Activated CD8-positive, alpha-beta memory T cell treated with anti-CD3 and anti-CD28 coated beads for 48 hours (primary cell): Measurements from ENCODE around the gene TBL1X.
A peak's percentile ranks its signal among the peaks of the same experiment; 100 is the strongest.

ENCODE experiments used
- DNase-seq, 3 experiments: peaks; one replicate each; pipeline ENCODE4 v3.0.0-alpha.2; 2020; ENCODE audit warnings: low read depth in 2 of 3, low spot score in 2 of 3

TBL1X gene

DNA sequence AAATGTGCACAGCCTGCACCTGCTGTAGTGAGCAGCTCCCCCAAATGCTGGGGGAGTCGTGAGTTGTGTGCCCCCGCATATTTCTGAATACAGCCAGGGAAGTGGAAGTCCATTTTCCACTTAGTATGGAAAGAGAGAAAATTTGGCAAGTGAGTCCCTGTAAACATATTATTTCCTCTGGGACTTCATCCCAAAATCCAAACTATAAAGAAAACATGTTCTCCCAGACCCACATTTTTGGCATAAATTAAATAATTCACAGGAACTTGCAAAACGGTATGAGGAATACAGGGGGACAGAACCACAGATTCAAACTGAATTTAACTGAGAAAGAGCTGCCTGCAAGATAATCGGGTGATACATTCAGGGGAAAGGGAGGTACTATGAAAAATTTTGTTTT is 193.6 kb downstream of the TBL1X start:
- no peak for DNase-seq

DNA sequence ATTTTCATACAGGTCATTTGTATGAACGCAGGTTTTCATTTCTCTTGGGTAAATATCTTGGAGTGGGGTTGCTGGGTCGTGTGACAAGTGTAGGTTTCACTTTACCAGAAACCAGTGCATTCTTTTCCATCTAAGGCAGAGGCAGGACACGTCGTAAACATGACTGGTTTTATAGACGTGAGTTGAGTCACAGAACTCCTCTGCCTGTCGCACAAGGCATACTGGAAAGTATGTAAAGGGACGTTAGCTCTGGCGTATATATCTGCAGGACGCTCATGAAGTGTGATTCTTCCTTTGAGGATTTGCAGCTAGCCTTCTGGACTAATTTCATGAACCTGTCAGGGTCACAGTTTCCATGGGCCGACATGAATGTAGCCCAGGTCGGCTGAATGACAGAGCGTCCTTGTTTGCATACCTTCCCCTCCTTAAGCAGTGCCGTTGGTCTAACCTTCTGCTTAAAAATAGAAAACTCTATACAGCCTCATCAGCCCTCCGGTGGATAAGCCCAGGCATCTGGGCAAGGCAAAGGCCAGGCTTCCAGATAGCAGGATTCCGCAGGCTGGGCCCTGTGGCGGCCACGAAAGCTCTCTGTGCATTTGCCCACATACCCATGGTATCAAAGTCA is 194.8 kb downstream of the TBL1X start:
- DNase-seq = no peak

DNA sequence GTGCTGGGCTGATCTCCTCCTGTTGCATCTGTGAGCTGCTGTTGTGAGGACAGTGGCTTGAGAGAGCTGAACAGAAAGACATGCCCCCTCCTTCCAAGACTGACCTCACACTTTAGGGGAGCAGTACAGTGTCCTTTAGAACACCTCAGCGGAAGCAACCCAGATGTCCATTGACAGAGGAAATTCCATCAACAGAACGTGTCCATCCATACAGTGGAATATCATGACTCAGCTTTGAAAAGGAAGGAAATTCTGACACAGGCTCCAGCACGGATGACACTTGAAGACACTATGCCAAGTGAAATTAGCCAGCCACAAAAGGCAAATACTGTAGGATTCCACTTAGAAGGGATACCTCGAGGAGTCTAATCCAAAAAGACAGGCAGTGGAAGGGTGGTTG is 197.3 kb downstream of the TBL1X start:
- DNase-seq = no peak

DNA sequence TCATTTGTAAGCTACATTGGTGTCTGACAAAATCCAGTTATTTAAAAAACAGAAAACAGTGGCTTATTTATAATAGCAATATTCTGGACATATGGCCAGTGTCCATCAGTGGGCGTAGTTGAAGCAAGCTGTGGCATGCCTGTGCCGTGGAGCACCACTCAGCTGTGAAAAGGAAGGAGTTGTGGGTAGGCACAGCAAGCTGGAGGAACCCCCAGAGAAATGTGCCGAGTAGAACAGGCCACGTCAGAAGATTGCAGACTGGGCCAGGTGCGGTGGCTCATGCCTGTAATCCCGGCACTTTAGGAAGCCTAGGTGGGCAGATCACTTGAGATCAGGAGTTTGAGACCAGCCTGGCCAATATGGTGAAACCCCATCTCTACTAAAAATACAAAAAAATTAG is 198.4 kb downstream of the TBL1X start:
- no peak for DNase-seq

DNA sequence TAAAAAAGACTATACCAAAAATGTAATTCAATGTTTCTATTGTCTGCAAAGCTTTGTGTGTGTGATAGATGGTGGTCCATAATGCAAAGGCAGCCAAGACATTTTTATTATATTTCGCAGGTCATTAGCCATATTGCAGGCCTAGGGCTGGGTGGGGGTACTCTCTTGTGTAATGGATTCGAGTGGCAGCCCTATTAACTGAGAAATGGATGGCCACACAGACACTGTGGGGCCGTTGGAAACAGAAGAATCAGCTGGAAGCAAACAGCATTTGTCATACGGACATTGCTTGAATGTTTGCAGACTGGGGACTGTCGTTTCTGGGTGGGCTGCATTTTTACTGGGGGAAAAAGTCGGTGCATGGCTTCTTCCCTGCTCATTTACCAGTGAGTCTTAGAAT is 199.4 kb downstream of the TBL1X start:
- DNase-seq = no peak

DNA sequence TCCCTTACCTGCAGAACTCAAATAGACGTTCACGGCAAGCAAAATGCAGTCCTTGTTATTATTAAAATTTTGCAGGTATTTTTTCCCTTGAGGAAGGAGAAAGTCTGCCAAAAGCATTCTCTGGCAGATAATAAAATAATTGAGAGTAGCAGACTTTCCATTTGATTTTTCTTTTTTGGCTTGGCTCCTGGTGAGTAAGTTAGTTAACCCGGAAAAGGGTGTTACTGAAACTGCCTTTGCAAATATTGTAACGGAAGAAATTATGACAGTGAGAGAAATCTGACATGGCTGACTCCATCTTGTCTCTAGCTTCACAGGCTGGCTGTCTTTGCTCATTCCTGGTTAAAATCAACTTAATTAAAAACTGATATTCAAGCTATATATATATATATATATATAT is 200.3 kb downstream of the TBL1X start:
- no peak for DNase-seq

DNA sequence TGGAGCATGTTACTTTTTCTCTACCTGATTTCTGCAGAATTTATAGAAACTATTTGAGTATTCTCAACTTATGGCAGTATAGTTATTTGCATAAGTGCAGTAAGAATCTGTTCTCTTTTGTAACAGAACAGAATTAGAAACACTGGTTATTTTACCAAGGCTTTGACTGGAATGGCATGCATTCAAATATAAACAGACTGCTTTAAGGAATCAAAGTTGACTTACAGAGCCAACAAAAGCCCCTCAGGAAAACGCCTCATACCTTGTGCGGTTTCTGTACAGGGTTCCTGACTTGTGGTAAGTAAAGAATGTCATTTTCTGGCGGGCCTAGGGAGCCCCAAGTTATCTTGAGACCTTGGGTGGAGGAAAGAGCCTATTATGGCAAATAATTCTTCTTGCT is 203.7 kb downstream of the TBL1X start:
- no peak for DNase-seq

DNA sequence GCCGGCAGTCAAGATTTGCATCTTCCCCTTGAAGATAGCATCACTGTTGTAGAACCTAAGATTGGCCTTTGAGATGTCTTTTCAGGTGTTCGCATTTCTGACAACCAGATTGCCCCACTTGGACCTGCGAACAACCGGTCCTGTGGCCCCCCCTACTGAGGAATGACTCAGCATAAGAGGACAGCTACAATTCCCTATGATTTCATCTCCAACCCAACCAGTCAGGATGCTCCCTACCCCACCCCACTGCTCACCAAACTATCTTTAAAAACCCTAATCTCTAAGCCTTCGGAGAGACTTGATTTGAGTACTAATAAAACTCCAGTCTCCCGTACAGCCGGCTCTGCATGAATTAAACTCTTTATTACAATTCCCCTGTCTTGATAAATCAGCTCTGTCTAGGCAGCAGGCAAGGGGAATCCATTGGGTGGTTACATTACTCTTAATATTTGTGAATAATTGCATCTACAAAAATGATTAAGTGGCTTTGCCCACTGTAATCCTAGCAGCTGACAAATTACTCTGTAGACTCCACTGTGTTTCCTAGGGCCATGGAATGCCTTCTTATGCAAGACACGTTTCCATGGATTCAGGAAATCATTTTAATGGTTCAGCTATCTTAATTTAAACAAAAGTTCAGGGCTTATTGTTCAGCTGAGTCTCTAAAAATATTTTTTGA is 205.4 kb downstream of the TBL1X start:
- DNase-seq = no peak

DNA sequence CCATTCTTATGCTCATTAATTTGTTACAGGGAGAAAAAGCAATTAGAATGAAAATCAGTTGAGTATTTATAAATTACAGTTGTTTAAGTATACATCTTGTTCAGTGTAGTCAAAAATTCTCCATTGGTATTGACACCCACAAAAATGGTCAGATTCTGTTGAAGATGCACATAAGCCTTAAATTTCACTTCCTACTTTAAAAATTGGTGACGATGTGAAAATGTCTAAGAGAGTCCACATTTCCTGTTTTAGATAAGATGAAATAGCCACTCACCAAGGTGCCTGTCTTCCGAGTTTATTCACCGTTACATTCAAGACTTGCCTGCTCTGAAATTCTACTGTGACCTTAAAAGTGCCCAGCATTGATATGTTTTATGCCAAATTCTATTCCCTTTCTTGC is 207.1 kb downstream of the TBL1X start:
- no peak for DNase-seq

DNA sequence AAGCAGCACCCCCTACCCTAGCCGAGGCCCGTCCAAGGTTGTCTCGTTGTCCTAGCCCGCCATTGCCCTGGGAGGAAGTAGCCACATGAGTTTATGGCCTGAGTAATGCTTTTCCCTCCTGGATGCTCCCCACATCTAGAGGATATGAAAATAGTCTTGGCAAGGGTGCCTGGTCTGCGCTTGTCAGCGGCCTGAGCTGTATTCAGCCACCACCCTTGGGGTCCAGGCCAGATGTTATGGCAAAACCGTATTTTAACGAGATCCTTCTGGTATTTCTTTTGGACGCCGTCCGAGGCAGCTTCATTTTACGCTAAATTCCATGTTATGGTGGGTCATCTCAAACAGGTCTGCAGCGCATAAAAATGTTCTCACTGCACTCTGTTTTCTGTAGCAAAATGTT is 211.4 kb downstream of the TBL1X start:
- no peak for DNase-seq

DNA sequence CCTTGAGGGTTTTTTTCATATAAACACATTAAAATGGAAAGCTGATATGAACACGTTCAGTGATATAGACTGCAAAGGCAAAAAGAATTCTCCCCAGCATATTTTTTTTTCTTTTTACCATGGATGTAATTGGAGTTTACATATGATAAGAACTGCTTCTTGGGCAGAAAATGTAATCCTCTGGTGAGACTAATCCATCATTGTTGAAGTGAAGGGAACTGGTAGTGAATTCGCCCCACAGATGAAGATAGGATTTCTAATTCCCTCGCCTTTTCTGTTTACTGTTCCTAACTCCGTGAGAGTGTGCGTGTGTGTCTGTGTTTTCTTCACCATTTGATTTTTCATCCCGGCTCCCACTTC is 211.9 kb downstream of the TBL1X start:
- no peak for DNase-seq

DNA sequence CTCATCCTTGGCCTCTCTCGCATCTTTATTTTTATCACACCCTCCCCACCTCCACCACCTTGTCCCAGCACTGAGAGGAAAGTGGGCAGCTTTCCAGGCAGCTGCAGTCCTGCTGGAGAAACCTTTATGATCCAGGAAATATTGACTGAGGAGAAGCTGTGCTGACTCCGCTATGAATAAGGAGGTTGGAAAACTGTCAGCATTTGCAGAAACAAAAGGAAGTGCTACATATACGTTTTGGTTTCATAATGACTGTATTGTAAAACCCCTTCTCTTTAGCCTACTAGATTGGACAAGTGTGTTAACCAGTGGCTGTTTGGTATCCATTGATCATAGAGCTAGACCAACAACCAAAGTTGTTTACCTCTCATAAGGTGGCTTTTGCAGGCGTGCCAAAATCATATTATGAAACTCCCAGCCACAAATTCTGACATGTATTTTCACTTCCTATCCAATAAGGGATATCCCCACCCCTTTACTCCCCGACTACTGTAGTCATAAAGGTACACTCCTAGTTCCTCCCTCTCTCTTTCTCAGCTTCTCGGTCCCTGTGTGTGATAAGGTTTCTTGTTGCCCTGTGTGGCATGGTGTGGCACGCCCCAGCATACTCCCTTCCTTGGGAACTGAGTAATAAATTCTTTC is 212.4 kb downstream of the TBL1X start:
- DNase-seq = peak in 1 of 3 experiments; percentile 2

DNA sequence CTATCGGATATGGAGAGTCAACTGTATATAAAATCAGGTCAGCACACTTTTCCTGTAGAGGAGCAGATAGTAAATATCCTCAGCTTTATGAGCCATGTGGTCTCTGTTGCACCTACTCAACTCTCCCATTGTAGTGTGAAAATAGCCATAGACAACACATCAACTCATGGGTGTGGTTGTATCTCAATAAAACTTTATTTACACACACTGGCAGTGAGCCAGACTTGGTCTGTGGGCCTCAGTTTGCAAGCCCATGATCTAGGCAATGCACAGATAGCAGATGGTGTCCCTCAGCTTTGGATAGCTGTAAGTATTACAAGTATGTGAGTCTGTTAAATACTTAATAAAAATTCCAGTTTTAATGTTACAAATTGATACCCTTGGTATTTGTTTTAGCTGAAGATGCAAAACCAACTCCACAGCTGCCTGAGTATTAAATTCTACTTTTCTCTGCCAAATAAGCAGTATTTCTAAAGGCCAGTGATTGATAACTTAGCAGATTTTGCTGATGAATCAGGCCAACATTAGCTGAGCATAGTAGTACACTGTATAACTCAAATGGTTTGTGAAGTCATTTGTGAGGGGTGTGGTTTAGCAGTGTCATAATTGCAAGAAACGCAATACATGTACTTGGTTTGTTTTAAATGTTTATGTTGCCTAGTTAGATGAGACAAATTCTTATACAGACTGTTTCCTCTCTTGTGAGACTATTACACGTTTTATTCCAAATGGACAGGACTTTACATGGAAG is 213.5 kb downstream of the TBL1X start:
- DNase-seq = no peak

DNA sequence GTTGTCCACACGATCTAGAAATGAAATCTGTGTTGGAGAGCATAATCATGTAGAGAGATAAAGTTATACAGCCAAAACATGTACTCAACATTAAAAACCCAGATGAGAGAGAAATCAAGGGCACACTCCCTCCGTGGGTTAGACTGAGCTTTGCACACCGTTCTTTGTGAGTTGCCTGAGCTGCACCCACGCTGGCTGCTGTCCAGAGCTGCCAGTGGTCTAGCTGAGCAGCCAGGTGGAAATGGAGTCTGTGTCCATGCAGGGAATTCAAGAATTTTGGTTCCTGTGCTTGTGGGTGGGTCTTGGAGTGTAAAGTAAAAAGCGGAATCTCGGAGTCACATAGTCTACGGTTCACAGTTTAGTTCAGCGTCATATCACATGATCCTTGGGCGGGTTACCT is 216.2 kb downstream of the TBL1X start:
- no peak for DNase-seq

DNA sequence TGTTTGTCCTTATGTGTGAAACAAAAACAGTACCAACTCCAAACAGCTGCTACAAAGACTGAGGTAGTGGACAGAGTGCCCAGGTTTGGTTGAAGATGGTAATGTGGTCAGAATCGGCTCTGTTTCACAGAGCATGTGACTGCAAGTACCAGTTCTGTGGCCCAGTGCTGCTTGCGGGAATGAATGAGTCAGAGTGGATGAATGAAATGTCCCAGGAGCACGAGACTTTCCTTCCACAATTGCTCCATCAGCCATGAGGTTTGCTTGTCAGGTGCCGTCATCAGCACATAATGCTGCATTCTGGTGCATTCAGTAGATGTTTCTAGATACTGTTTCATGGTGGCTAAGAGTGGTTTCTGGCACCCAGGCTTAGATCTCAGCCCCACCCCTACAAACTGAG is 216.6 kb downstream of the TBL1X start:
- no peak for DNase-seq

DNA sequence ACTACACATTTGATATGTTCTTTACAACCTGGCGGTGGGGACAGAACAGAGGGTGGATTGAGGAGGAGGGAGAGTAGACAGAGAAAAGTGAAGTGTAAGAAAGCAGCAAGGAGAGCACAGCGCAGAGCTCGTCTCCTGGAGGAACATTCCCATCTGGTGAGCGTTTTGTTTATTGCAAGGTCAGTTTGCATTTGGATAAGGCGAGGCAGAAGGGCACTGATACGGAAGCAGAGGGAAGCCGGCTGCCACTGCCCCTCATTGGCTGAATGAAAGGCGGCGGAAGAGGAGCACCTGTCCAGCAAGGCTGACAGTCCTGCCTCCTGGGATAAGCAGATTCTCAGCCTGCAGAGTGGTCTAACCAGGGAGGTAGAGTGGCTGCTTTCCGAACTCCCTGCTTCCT is 217.6 kb downstream of the TBL1X start:
- no peak for DNase-seq

DNA sequence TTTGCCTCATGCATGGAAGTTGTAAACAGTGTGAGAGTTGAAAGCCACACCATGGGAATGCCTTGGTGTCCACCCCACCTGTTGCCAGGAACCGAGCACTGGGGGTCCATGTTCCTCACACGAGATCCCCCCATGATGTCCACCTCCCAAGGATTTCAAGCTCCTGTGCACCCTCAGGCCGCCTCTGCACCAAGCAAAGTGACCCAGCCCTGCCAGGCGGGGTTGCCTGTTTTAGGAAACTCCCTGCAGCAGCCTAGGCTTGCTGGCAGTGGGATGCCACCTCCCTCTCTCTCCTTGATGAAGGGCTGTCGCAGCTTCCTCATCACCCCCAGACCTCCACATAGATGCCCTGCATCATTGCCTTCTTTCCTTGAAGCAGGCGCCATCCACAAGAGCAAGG is 218.0 kb downstream of the TBL1X start:
- no peak for DNase-seq

DNA sequence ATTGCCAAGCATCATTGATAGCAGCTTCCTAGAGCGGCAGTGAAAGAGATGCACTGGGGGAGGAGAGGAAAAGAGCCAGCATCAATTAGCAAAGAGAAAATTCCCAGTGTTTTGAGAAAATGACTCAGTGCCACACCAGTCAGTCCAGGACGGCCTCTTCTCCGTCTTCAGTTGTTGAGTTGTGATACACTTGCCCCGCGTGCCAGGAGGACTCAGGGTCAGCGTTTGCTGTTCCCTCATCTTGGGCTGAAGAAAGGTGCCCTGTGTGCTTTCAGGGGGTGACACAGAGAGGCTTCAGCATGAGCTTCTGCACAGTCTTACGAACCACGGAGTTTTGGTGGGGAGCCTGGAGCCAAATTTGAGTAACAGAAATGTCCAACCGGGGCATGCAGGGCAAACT is 218.5 kb downstream of the TBL1X start:
- DNase-seq = no peak

DNA sequence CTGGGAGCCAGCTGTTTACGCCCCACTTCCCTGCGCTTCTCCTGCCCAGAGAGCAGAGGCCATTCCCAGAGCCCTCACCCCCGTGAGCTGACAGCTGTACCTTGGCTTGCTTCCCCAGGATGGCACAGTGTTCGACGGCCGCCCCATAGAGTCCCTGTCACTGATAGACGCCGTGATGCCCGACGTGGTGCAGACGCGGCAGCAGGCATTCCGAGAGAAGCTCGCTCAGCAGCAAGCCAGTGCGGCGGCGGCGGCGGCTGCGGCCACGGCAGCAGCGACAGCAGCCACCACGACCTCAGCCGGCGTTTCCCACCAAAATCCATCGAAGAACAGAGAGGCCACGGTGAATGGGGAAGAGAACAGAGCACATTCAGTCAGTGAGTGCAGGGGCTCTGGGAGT is 223.0 kb downstream of the TBL1X start:
- DNase-seq = no peak

DNA sequence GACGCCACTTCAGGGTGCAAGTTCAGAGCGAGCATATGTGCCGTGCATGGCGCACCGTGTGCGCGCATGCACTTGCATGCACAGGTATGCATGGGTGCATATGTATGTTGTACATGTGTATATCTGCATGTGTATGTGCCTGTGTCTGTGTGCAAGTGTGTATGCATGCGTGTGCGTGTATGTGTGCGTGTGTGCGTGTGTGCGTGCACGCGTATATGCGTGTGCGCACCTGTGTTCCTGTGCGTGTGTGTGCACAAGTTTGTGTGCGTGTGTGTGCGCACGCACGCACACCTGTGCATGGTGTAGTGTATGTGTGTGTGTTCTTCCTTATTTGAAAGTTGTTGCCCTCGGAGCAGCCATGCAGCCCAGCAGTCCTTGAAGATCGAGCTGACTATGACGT is 224.0 kb downstream of the TBL1X start:
- DNase-seq = no peak

DNA sequence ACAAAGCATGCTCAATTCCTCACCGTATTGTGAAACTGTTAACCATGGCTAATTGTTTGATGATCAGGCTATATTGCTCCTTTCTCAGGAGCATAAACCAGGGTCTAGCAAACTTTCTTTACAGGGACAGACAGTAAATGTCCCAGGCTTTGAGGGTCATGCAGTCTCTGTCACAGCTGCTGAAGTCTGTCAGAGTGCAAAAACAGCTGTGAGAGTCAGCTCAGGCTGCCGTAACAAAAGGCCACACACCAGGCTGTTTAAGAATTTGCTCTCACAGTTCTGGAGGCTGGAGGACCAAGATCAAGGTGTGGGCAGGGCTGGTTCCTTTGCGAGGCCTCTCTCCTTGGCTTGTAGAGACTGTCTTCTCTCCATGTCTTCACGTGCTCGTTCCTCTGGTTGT is 225.2 kb downstream of the TBL1X start:
- no peak for DNase-seq

DNA sequence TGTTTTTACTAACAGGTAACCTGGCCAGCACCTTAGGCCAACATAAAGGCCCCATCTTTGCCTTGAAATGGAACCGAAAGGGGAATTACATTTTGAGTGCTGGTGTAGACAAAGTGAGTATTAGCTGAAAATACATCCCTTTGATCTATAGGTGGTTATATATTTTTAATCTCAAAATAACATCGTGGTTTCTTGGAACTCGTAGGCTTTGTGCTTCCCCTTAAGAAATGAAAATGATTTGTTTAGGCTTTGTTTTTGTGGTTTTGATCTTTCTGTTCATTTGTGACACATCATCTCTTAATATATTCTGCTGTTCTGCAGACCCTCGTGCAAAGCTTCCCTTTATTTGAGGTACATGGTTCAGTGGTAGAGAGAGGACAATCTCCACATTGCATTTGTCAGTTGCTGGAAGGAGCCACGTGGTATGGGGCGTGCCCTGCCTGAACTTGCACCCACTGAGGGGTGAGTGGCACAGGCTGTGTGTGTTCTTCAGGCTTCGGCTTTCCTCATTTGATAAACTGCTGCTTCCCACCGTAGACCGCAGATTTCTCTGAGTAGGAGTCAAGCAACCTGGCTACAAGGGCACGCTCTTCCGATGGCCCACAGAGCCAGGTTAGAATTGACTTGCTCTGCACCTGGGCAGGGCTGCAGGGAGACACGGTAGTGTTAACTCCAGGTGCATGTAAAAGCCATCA is 228.6 kb downstream of the TBL1X start:
- no peak for DNase-seq
